HG02610 (cell line): ENCODE measurements around the gene GDPGP1.
"Not testable (repeated sequence)": the region's sequence is repeated elsewhere in the genome, so short reads cannot be mapped to it uniquely, and the experiment has no call there.

Experiments
- ATAC-seq: cut with Tn5 transposase; IDR thresholded peaks from one replicate; pipeline ENCODE4 v1.9.1; 2021; ENCODE audit warnings: mild to moderate bottlenecking, moderate library complexity; ENCODE audit not compliant: unreplicated experiment

Gene GDPGP1

GRCh38 chr15:90293040-90293810 is 59.2 kb downstream of the GDPGP1 start:
- ATAC-seq, result not testable (repeated sequence)

- ATAC-seq, result no peak
Measured at GRCh38 chr15:90294159-90294558, 60.1 kb downstream of the GDPGP1 start.

DNA sequence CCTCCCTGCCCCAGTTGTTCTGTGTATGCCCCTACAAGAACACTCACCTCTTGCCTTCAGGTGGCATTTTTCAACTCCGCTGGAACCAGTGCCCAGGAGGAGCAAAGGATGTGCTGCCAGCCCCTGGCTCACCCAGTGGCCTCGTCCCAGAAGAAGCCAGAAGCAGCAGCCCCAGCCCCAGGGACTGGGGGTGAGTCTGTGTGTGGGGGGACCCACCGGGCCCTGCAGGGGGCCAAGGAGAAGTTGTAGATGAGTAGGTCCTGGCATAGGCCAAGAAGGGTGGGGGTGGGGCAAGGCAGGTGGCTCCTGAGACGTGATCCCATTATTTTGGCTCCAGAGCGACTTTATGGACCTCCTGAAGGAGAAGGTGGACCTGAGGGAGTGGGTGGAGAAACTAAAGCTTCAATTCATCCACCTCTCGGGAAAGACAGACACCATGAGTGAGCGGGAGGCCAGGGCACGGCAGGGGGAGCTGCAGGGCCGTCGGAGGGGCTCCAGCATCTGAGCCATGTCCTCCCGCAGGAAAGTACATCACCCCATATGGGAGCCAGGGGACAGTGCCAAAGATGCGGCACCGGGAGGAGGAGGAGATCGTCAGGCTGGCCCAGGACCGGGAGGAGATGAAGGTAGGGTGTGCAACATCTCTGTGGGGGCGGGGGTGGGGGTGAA is 60.7 kb downstream of the GDPGP1 start:
- no peak for ATAC-seq

DNA sequence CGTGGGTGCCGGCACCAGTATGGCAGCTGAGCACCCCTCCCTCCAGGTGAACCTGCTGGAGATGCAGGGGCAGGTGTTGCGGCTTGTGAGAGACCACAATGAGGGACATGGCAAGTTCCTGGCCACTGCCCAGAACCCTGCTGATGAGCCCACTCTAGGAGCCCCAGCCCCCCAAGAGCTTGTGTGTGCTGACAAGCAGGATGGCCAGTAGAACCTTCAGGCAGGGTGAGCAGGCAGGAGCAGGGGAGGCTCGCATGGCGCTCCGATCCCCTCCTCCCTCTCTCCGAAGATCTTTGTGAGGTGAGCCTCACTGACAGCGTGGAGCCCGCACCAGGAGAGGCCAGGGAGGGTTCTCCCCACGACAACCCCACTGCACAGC is 61.2 kb downstream of the GDPGP1 start:
- no peak for ATAC-seq
